KMS-11 (cell line): ENCODE results near the gene PCGF2.

Experiments
- H2AFZ ChIP-seq: fragments of 200-600 bp; sonication (generic); 2 replicates; pipeline ENCODE4 v1.6.1; 2016; ENCODE audit warnings: antibody characterized with exemption, mixed run types, low read depth
- H3K27ac ChIP-seq: fragments of 200-600 bp; sonication (generic); 2 replicates; pipeline ENCODE4 v1.6.1; 2016; ENCODE audit warnings: mild to moderate bottlenecking, mixed run types
- H3K27me3 ChIP-seq: fragments of 200-600 bp; sonication (generic); 2 replicates; pipeline ENCODE4 v1.6.1; 2017; ENCODE audit warnings: mild to moderate bottlenecking, low read depth, mixed run types, moderate library complexity; ENCODE audit not compliant: insufficient read depth
- H3K36me3 ChIP-seq: fragments of 200-600 bp; sonication (generic); 2 replicates; pipeline ENCODE4 v1.6.1; 2017; ENCODE audit warnings: mild to moderate bottlenecking, mixed run types; ENCODE audit not compliant: insufficient read depth
- H3K4me1 ChIP-seq: fragments of 200-600 bp; sonication (generic); 2 replicates; pipeline ENCODE4 v1.6.1; 2016; ENCODE audit warnings: mild to moderate bottlenecking, low read depth, mixed run types; ENCODE audit not compliant: poor library complexity, severe bottlenecking
- H3K4me2 ChIP-seq: fragments of 200-600 bp; sonication (generic); 2 replicates; pipeline ENCODE4 v1.7.0; 2016; ENCODE audit warnings: mild to moderate bottlenecking, mixed run types
- H3K4me3 ChIP-seq: fragments of 200-600 bp; sonication (generic); IDR thresholded peaks from 2 replicates; pipeline ENCODE4 v1.6.1; 2017; ENCODE audit warnings: low read depth, low read length, mixed read lengths; ENCODE audit not compliant: insufficient read depth
- H3K79me2 ChIP-seq: fragments of 200-600 bp; sonication (generic); 2 replicates; pipeline ENCODE4 v1.6.1; 2016; ENCODE audit warnings: low read depth, mixed run types; ENCODE audit not compliant: insufficient read depth
- H3K9ac ChIP-seq: fragments of 200-600 bp; sonication (generic); 2 replicates; pipeline ENCODE4 v1.6.1; 2016; ENCODE audit warnings: mild to moderate bottlenecking, mixed run types
- H4K20me1 ChIP-seq: fragments of 200-600 bp; sonication (generic); 2 replicates; pipeline ENCODE4 v1.6.1; 2016; ENCODE audit warnings: mild to moderate bottlenecking, mixed run types; ENCODE audit not compliant: insufficient read depth
- TF ChIP-seq, protein P1 (sequence below): fragments of 200-600 bp; sonication (generic); conservative IDR thresholded peaks from 2 replicates; pipeline ENCODE4 v1.6.1; 2017; ENCODE audit warnings: low read depth, mild to moderate bottlenecking, antibody characterized with exemption, low read length, moderate library complexity, mixed read lengths

The PCGF2 gene

GRCh38 chr17:38685491-38685890 lies 62.6 kb downstream of the PCGF2 start:
- no peak overlapping the region for H3K27ac ChIP-seq
- H4K20me1 ChIP-seq = no peaks in the 10 kb centered on the region
- H3K4me1 ChIP-seq = peaks cover 3% of the 10 kb centered on the region
- no peak overlapping the region for H3K4me3 ChIP-seq
- no peak overlapping the region for H3K4me2 ChIP-seq
- H3K36me3 ChIP-seq = no peaks in the 10 kb centered on the region
- H3K9ac ChIP-seq = no peak overlapping the region
- H2AFZ ChIP-seq = no peak overlapping the region
- H3K27me3 ChIP-seq = no peaks in the 10 kb centered on the region
- no peaks in the 10 kb centered on the region for H3K79me2 ChIP-seq
- TF ChIP-seq, protein P1, sequence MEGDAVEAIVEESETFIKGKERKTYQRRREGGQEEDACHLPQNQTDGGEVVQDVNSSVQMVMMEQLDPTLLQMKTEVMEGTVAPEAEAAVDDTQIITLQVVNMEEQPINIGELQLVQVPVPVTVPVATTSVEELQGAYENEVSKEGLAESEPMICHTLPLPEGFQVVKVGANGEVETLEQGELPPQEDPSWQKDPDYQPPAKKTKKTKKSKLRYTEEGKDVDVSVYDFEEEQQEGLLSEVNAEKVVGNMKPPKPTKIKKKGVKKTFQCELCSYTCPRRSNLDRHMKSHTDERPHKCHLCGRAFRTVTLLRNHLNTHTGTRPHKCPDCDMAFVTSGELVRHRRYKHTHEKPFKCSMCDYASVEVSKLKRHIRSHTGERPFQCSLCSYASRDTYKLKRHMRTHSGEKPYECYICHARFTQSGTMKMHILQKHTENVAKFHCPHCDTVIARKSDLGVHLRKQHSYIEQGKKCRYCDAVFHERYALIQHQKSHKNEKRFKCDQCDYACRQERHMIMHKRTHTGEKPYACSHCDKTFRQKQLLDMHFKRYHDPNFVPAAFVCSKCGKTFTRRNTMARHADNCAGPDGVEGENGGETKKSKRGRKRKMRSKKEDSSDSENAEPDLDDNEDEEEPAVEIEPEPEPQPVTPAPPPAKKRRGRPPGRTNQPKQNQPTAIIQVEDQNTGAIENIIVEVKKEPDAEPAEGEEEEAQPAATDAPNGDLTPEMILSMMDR = no peak
